ENCODE data around the gene CXCL6. TPM values are rescaled to one million over a fixed set of nuclear protein-coding genes. Genes with fewer than 3 reads are reported as not detected.

The CXCL6 gene
- total RNA-seq, 1 donor from 2014 or later, result 2.1 TPM

DNA sequence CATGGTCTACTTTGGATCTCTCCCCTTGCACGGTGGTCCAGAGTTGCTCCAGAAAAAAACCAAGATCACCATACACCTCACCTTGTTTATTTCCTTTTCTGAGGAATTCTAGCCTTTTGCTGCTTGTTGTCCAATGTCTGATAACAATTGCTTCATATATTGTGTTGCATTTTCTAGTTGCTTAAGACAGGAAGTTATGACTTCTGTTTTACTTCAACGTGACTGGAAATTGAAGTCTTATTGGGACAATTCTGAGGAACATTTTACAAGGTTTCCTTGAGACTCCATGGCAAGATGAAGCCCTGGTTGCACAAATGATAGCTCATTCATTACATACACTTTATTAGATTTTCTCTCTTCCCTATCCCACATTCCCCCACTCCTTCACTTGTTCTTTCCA lies 37.9 kb downstream of the CXCL6 start:
- no peak for DNase-seq (ENCODE audit: low read depth)
- Histone ChIP-seq H3K27me3 (ENCODE audit: control insufficient read depth, insufficient read depth, low read length) (no peaks in the 10 kb centered on the region), H3K4me3 (ENCODE audit: low read depth, low read length) (no peak overlapping the region), H3K36me3 (ENCODE audit: control insufficient read depth, insufficient read depth, low read length) (no peaks in the 10 kb centered on the region)
- TF ChIP-seq, protein P1, sequence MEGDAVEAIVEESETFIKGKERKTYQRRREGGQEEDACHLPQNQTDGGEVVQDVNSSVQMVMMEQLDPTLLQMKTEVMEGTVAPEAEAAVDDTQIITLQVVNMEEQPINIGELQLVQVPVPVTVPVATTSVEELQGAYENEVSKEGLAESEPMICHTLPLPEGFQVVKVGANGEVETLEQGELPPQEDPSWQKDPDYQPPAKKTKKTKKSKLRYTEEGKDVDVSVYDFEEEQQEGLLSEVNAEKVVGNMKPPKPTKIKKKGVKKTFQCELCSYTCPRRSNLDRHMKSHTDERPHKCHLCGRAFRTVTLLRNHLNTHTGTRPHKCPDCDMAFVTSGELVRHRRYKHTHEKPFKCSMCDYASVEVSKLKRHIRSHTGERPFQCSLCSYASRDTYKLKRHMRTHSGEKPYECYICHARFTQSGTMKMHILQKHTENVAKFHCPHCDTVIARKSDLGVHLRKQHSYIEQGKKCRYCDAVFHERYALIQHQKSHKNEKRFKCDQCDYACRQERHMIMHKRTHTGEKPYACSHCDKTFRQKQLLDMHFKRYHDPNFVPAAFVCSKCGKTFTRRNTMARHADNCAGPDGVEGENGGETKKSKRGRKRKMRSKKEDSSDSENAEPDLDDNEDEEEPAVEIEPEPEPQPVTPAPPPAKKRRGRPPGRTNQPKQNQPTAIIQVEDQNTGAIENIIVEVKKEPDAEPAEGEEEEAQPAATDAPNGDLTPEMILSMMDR (IDR thresholded peaks at IDR 0.05; ENCODE audit: insufficient read depth, low read length, poor library complexity, severe bottlenecking), result no peak

DNA sequence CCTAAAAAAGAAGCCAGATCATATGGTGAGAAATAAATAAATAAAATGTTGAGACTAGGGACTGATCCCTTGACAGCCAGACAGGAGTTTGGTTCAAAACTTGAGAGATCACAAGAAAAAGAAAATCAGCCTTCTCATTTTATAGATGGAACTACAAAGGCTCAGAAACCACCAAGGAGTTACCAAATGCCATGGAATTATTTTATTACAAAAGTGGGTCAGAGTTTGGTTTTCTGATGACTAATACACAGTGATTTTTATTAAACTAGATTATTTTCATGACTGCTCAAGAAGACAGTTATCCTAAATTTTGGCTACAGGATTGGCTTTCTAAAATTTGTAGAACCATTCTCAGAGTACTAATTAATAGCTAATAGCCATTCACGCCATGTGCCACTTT lies 38.9 kb downstream of the CXCL6 start:
- no peaks in the 10 kb centered on the region for H3K27me3 ChIP-seq (ENCODE audit: control insufficient read depth, insufficient read depth, low read length)
- H3K4me3 ChIP-seq (ENCODE audit: low read depth, low read length), result no peak overlapping the region
- no peak for DNase-seq (ENCODE audit: low read depth)
- no peaks in the 10 kb centered on the region for H3K36me3 ChIP-seq (ENCODE audit: control insufficient read depth, insufficient read depth, low read length)
- TF ChIP-seq, protein P1 (IDR thresholded peaks at IDR 0.05; ENCODE audit: insufficient read depth, low read length, poor library complexity, severe bottlenecking), result no peak

DNA sequence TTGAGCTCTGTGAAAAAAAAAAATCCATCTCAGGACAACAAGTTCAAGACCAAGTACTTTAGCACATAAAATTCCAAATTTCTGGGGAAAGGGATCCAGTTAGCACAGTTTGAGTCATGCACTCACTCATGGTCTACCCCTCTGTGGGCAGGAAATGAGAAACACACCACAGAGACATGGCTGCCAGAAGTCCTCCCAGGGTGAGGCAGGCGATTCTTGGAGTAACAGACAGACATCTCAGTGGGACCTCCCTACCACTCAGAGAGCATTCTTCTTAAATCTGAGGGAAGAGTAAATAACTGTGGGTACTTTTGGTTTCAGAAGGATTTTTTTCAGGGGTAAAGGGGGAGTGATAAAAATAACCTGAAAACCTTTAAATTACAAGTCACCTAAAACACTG lies 46.8 kb downstream of the CXCL6 start:
- no peaks in the 10 kb centered on the region for H3K36me3 ChIP-seq (ENCODE audit: control insufficient read depth, insufficient read depth, low read length)
- DNase-seq (ENCODE audit: low read depth), result no peak
- H3K4me3 ChIP-seq (ENCODE audit: low read depth, low read length), result no peak overlapping the region
- no peaks in the 10 kb centered on the region for H3K27me3 ChIP-seq (ENCODE audit: control insufficient read depth, insufficient read depth, low read length)
- TF ChIP-seq, protein P1 (IDR thresholded peaks at IDR 0.05; ENCODE audit: insufficient read depth, low read length, poor library complexity, severe bottlenecking), result no peak

DNA sequence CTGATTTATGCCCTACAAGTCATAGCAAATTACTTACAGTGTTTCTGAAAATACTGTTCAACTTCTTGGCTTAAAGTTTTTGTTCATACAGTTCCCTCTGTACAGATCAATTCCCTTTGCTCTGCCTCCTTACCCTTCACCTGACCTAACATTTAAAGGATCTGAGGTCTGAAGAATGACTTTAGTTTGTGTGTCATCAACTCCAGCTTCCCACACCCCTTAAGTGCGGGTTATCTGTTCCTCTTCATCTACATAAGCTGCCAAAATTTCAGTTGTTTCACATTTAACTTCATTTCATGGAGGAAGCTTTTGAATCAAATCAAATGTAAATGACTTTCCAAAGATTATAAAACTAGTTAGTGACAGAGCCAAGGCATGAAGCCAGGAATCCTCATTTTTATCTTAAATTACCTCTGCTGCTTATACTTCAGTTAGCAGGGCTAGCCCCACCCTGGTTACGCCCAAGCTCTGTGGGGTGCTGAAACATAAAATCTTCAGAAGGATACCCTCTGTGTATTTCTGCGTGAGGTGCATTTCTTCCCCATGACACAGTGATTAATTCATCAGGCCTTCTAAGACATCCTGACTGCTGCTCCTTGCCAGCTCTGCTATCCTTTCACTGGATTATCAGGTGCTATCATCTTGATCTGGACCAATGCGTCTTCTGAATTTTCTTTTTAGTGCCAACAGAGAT lies 49.2 kb downstream of the CXCL6 start:
- Histone ChIP-seq H3K27me3 (ENCODE audit: control insufficient read depth, insufficient read depth, low read length) (no peaks in the 10 kb centered on the region), H3K4me3 (ENCODE audit: low read depth, low read length) (no peak overlapping the region), H3K36me3 (ENCODE audit: control insufficient read depth, insufficient read depth, low read length) (no peaks in the 10 kb centered on the region)
- TF ChIP-seq, protein P1 (IDR thresholded peaks at IDR 0.05; ENCODE audit: insufficient read depth, low read length, poor library complexity, severe bottlenecking), result no peak
- DNase-seq (ENCODE audit: low read depth), result no peak

Other genes with a start within 250 kb of the CXCL6 start
- gene RASSF6, start 216.2 kb upstream of the CXCL6 start, total RNA-seq, result 4.4 and 7.0 TPM in 2 replicates
- gene CXCL8, start 96.1 kb upstream of the CXCL6 start, total RNA-seq, result 69.1 and 76.9 TPM in 2 replicates
- gene PF4V1, start 16.6 kb downstream of the CXCL6 start, total RNA-seq, result not detected in 2 replicates
- 75.9 and 112 TPM in 2 replicates for gene CXCL1, start 32.7 kb downstream of the CXCL6 start, total RNA-seq
- not detected in 2 replicates for gene PF4, start 145.3 kb downstream of the CXCL6 start, total RNA-seq
- gene PPBP, start 151.5 kb downstream of the CXCL6 start, total RNA-seq, result not detected in 2 replicates
- gene CXCL5, start 162.0 kb downstream of the CXCL6 start, total RNA-seq, result 21.4 and 22.0 TPM in 2 replicates
- gene CXCL3, start 202.0 kb downstream of the CXCL6 start, total RNA-seq, result 5.3 and 7.3 TPM in 2 replicates